Kidney (tissue), 22 donors: Measurements from ENCODE around the gene HMOX1. TPM values are rescaled to one million over a fixed set of nuclear protein-coding genes. Genes with fewer than 3 reads are reported as not detected.

ENCODE experiments used
- DNase-seq, 5 donors: peaks; one replicate each; pipeline ENCODE4 v3.0.0-alpha.2; 2013 to 2020
- FAIRE-seq: peaks from 2 replicates; lab custom pipeline; 2012; peaks lifted over from hg19 to GRCh38; lab: Jason Lieb, UNC
- H3K27ac ChIP-seq, 2 donors: one replicate each; pipeline ENCODE4 v1.7.0; 2013; ENCODE audit warnings: low read depth in 2 of 2, low read length in 2 of 2, inconsistent platforms in 1 of 2
- H3K27me3 ChIP-seq: one replicate; pipeline ENCODE4 v1.7.1; 2013; ENCODE audit warnings: low read length, inconsistent platforms; ENCODE audit not compliant: control insufficient read depth, insufficient read depth
- H3K36me3 ChIP-seq, 3 donors: one replicate each; pipeline versions ENCODE4 v1.7.0 to v1.7.1; 2013; ENCODE audit warnings: low read length in 3 of 3, control low read depth in 1 of 3, inconsistent platforms in 1 of 3; ENCODE audit not compliant: insufficient read depth in 3 of 3, control insufficient read depth in 2 of 3
- H3K4me1 ChIP-seq, 3 donors: one replicate each; pipeline versions ENCODE4 v1.7.0 to v1.7.1; 2013; ENCODE audit warnings: low read length in 3 of 3, inconsistent platforms in 1 of 3, low read depth in 1 of 3; ENCODE audit not compliant: control insufficient read depth in 2 of 3, insufficient read depth in 2 of 3
- H3K4me3 ChIP-seq, 3 donors: one replicate each; pipeline versions ENCODE4 v1.7.0 to v1.8.1; 2013; ENCODE audit warnings: low read length in 3 of 3, control low read depth in 1 of 3, inconsistent platforms in 1 of 3
- H3K9ac ChIP-seq, 3 donors: one replicate each; pipeline versions ENCODE4 v1.7.0 to v1.7.1; 2013; ENCODE audit warnings: low read length in 3 of 3, control low read depth in 1 of 3, inconsistent platforms in 1 of 3
- H3K9me3 ChIP-seq, 3 donors: one replicate each; pipeline versions ENCODE4 v1.7.0 to v1.7.1; 2013; ENCODE audit warnings: low read length in 3 of 3, control low read depth in 1 of 3, inconsistent platforms in 1 of 3; ENCODE audit not compliant: control insufficient read depth in 2 of 3, insufficient read depth in 1 of 3
- intact Hi-C: fragments of 100-400 bp; cut with DNase I; formaldehyde crosslinking; loops from one replicate; pipeline ENCODE4 v1.11.1; 2022
- long read RNA-seq, 10 donors: library from polyadenylated mRNA in 1 of 10; unstranded in 1 of 10; transcript quantifications; one replicate each; pipeline ENCODE4 v2.0.0 and lab custom pipeline, GENCODE V29; 2021 to 2026
- polyA plus RNA-seq: library from polyadenylated mRNA; stranded (reverse); fragments of 350-450 nt; fragmentation: Illumina TruSeq; extraction: RNeasy Lipid Tissue Mini Kit (QIAGEN cat#74804); gene quantifications from one replicate; pipeline ENCODE4 v1.2.3, GENCODE V29; 2014; ENCODE audit warnings: low read depth, low replicate concordance; ENCODE audit not compliant: insufficient read depth
- total RNA-seq: library from RNA; stranded (reverse); fragmentation: NEBNext Ultra II Directional; extraction: Animal tissue kit (Norgen Biotek cat#: 25700); gene quantifications from one replicate; pipeline ENCODE4 v1.2.1, GENCODE V29; 2021
- TF ChIP-seq, protein P1 (sequence below): IDR thresholded peaks from 3 replicates; pipeline ENCODE4 v1.5.1; 2012; ENCODE audit warnings: mild to moderate bottlenecking, moderate library complexity, borderline replicate concordance; ENCODE audit not compliant: insufficient read depth; ENCODE audit errors: extremely low read depth
- donor health status: control.
- donor health status: control.
- donor health status: control.
- donor health status: control.
- donor health status: control.
- donor health status: DM: yes; HTN: yes; CAD: no.
- donor health status: Normal renal cell carcinoma (clear cell type).

The HMOX1 gene
- total RNA-seq (37.7 TPM), polyA plus RNA-seq (234 TPM)
- long read RNA-seq, donor 1, partial matches to known transcripts, result 21 of 24 reads
- long read RNA-seq, donor 1, other reads (novel, unspliced or antisense), result 0 of 24 reads
- long read RNA-seq, donor 2, transcript HMOX1-201 (5 exons, 1,822 nt), result major isoform, 11 of 27 reads
- long read RNA-seq, donor 2, partial matches to known transcripts, result 16 of 27 reads
- long read RNA-seq, donor 2, other reads (novel, unspliced or antisense), result 0 of 27 reads
- long read RNA-seq, donor 3, transcript HMOX1-201 (5 exons, 1,822 nt), result major isoform, 19 of 32 reads
- long read RNA-seq, donor 3, partial matches to known transcripts, result 13 of 32 reads
- long read RNA-seq, donor 3, other reads (novel, unspliced or antisense), result 0 of 32 reads
- long read RNA-seq, donor 4, transcript HMOX1-201 (5 exons, 1,822 nt), result major isoform, 9 of 9 reads
- long read RNA-seq, donor 4, partial matches to known transcripts, result 0 of 9 reads
- long read RNA-seq, donor 4, other reads (novel, unspliced or antisense), result 0 of 9 reads
- long read RNA-seq, donor 5, partial matches to known transcripts, result 0 of 1 reads
- long read RNA-seq, donor 5, other reads (novel, unspliced or antisense), result 0 of 1 reads
- long read RNA-seq, donor 6, partial matches to known transcripts, result 6 of 9 reads
- long read RNA-seq, donor 6, other reads (novel, unspliced or antisense), result 0 of 9 reads
- long read RNA-seq, donor 7, partial matches to known transcripts, result 1 of 2 reads
- long read RNA-seq, donor 7, other reads (novel, unspliced or antisense), result 0 of 2 reads
- long read RNA-seq, donor 8, transcript HMOX1-201 (5 exons, 1,822 nt), result major isoform, 5 of 12 reads
- long read RNA-seq, donor 8, partial matches to known transcripts, result 7 of 12 reads
- long read RNA-seq, donor 8, other reads (novel, unspliced or antisense), result 0 of 12 reads
- long read RNA-seq, donor 9, partial matches to known transcripts, result 5 of 7 reads
- long read RNA-seq, donor 9, other reads (novel, unspliced or antisense), result 0 of 7 reads
- long read RNA-seq, donor 10, transcript HMOX1-201 (5 exons, 1,822 nt), result major isoform, 6 of 19 reads
- long read RNA-seq, donor 10, partial matches to known transcripts, result 13 of 19 reads
- long read RNA-seq, donor 10, other reads (novel, unspliced or antisense), result 0 of 19 reads

DNA sequence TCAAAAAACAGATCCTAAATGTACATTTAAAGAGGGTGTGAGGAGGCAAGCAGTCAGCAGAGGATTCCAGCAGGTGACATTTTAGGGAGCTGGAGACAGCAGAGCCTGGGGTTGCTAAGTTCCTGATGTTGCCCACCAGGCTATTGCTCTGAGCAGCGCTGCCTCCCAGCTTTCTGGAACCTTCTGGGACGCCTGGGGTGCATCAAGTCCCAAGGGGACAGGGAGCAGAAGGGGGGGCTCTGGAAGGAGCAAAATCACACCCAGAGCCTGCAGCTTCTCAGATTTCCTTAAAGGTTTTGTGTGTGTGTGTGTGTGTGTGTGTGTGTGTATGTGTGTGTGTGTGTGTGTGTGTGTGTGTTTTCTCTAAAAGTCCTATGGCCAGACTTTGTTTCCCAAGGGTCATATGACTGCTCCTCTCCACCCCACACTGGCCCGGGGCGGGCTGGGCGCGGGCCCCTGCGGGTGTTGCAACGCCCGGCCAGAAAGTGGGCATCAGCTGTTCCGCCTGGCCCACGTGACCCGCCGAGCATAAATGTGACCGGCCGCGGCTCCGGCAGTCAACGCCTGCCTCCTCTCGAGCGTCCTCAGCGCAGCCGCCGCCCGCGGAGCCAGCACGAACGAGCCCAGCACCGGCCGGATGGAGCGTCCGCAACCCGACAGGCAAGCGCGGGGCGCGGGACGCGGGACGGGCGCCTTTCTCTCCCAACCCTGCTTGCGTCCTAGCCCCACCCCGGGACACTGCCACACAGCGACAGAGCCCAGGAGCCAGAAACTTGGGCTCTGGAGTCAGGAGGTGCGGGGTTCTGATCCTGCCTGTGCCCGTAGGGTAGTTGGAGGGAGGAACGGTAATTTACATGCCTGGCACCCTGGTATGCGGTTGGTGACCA, at the start of gene HMOX1:
Gene HMOX1, plus strand, starts transcription at position 560 of the 887 bp plus-strand sequence. Its CDS starts 78 bp downstream, at position 638.
- peaks cover 3 to 16% (median 10%) of the 10 kb centered on the region in 3 donors for H3K4me1 ChIP-seq
- DNase-seq (peak; percentile 83 to 97 (median 89)), FAIRE-seq (no peak)
- TF ChIP-seq, protein P1, sequence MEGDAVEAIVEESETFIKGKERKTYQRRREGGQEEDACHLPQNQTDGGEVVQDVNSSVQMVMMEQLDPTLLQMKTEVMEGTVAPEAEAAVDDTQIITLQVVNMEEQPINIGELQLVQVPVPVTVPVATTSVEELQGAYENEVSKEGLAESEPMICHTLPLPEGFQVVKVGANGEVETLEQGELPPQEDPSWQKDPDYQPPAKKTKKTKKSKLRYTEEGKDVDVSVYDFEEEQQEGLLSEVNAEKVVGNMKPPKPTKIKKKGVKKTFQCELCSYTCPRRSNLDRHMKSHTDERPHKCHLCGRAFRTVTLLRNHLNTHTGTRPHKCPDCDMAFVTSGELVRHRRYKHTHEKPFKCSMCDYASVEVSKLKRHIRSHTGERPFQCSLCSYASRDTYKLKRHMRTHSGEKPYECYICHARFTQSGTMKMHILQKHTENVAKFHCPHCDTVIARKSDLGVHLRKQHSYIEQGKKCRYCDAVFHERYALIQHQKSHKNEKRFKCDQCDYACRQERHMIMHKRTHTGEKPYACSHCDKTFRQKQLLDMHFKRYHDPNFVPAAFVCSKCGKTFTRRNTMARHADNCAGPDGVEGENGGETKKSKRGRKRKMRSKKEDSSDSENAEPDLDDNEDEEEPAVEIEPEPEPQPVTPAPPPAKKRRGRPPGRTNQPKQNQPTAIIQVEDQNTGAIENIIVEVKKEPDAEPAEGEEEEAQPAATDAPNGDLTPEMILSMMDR, result peak; percentile 17
- H3K9me3 ChIP-seq, result no peaks in the 10 kb centered on the region
- H3K36me3 ChIP-seq, result peaks cover 0 to 6% (median 0%) of the 10 kb centered on the region in 3 donors
- peak within 1 kb of the TSS; percentile 79 to 83 for H3K27ac ChIP-seq
- intact Hi-C loops, result no loop called here
- no peaks in the 10 kb centered on the region for H3K27me3 ChIP-seq
- H3K4me3 ChIP-seq, result peak within 1 kb of the TSS; percentile 0 to 88 (median 68)
- peak within 1 kb of the TSS in 2 of 3 donors; percentile 45 to 64 for H3K9ac ChIP-seq

- H3K4me1 ChIP-seq, result peaks cover 0 to 4% (median 0%) of the 10 kb centered on the region in 3 donors
Observed at GRCh38 chr22:35332278-35332677, 48.6 kb upstream of the HMOX1 start.

More at GRCh38 chr22:35332278-35332677, 48.6 kb upstream of the HMOX1 start:
- no peaks in the 10 kb centered on the region for H3K9me3 ChIP-seq
- H3K36me3 ChIP-seq, result peaks cover 0 to 59% (median 42%) of the 10 kb centered on the region in 3 donors
- TF ChIP-seq, protein P1, result no peak
- DNase-seq (no peak), FAIRE-seq (no peak)
- no peak overlapping the region for H3K9ac ChIP-seq
- H3K4me3 ChIP-seq, result no peak overlapping the region
- no peaks in the 10 kb centered on the region for H3K27me3 ChIP-seq
- H3K27ac ChIP-seq, result no peak overlapping the region
- intact Hi-C loops, result no loop called here
